ENCODE data around the gene TLE2. TPM values are rescaled to one million over a fixed set of nuclear protein-coding genes. Genes with fewer than 3 reads are reported as not detected.

Gene TLE2
- total and polyA plus RNA-seq, 4 experiments from 2014 or later, result 5.5 to 23.1 (median 14.0) TPM

DNA sequence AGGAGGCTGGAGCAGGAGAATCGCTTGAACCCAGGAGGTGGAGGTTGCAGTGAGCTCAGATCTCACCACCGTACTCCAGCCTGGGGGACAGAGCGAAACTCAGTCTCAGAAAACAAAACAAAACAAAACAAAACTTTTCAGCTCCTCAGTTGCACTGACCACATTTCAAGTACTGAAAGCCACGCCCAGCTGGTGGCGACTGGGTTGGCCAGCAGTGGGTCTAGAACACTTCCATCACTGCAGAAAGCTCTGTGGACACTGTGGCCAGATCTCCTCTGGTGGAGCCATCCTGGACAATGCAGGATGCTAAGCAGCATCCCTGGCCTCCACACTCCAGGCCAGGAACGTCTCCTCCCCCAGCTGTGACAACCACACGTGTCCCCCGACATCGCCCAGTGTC, 21.1 kb downstream of the TLE2 start:
- H3K9me3 ChIP-seq (ENCODE audit: control insufficient read depth in 1 of 2, low read length in 2 of 2), result no peaks in the 10 kb centered on the region
- no peak overlapping the region for H3K27ac ChIP-seq (ENCODE audit: low read depth, low read length)
- ChIA-PET CTCF (ENCODE audit: partially characterized antibody) (no interaction called here), POLR2A (ENCODE audit: partially characterized antibody) (no interaction called here)
- H3K27me3 Mint-ChIP-seq, result no peaks in the 10 kb centered on the region
- H3K4me1 ChIP-seq (ENCODE audit: insufficient read depth, low read length), result no peaks in the 10 kb centered on the region
- DNase-seq, result no peak
- H3K27me3 ChIP-seq (ENCODE audit: insufficient read depth, low read length), result no peaks in the 10 kb centered on the region
- H3K27ac Mint-ChIP-seq, result no peak overlapping the region
- H3K4me3 ChIP-seq (ENCODE audit: low read length in 2 of 2), result no peak overlapping the region
- intact Hi-C loops (cut with micrococcal nuclease), result no loop called here
- no peaks in the 10 kb centered on the region for H3K4me1 Mint-ChIP-seq
- H3K36me3 ChIP-seq (ENCODE audit: insufficient read depth, low read length), result no peaks in the 10 kb centered on the region
- no peaks in the 10 kb centered on the region for H3K9me3 Mint-ChIP-seq
- H3K4me3 Mint-ChIP-seq, result no peak overlapping the region
- H3K36me3 Mint-ChIP-seq, result peaks cover 0 to 6% of the 10 kb centered on the region in 2 donors

DNA sequence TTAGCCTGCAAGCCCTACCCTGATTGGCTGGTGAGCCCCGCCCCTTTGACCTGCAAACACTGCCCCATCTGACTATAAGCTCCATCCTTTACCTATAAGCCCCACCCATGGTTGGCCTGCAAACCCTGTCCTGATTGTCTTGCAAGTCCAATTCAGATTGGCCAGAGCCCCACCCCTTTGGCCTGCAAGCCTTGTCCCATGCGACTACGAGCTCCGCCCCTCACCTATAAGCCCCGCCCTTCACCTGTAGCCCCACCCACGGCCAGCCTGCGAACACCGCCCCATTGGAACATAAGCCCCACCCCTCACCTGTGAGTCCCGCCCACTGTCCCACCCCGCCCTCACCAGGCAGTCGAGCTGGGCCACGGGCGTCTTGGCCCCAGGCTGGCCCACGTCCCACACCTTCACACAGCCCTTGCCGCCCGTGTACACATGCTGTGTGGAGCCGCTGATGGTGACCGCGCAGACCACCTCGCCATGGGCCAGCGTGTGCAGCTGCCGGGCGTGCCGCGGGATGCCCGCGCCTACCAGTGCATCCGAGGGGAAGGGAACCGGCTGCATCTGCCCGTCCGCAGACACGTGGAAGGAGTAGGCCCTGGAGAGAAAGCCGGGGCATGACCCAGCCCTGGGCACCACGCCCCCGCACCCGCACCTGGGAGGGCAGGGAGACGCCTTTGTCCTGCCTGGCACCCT, 22.9 kb downstream of the TLE2 start:
- Mint-ChIP-seq H3K27ac (no peak overlapping the region), H3K4me3 (no peak overlapping the region), H3K27me3 (no peaks in the 10 kb centered on the region), H3K36me3 (peaks cover 0 to 6% of the 10 kb centered on the region in 2 donors), H3K4me1 (no peaks in the 10 kb centered on the region), H3K9me3 (no peaks in the 10 kb centered on the region)
- Histone ChIP-seq H3K27ac (ENCODE audit: low read depth, low read length) (no peak overlapping the region), H3K4me3 (ENCODE audit: low read length in 2 of 2) (no peak overlapping the region), H3K4me1 (ENCODE audit: insufficient read depth, low read length) (no peaks in the 10 kb centered on the region), H3K27me3 (ENCODE audit: insufficient read depth, low read length) (no peaks in the 10 kb centered on the region), H3K9me3 (ENCODE audit: control insufficient read depth in 1 of 2, low read length in 2 of 2) (no peaks in the 10 kb centered on the region), H3K36me3 (ENCODE audit: insufficient read depth, low read length) (no peaks in the 10 kb centered on the region)
- CTCF ChIA-PET (ENCODE audit: partially characterized antibody), result no interaction called here
- POLR2A ChIA-PET (ENCODE audit: partially characterized antibody), result interaction anchor here (0.7 kb wide), 1 partner anchor 25 kb away, joined by 3 read pairs; no protein-coding TSS in a partner anchor
- intact Hi-C loops (cut with micrococcal nuclease), result no loop called here
- no peak for DNase-seq

DNA sequence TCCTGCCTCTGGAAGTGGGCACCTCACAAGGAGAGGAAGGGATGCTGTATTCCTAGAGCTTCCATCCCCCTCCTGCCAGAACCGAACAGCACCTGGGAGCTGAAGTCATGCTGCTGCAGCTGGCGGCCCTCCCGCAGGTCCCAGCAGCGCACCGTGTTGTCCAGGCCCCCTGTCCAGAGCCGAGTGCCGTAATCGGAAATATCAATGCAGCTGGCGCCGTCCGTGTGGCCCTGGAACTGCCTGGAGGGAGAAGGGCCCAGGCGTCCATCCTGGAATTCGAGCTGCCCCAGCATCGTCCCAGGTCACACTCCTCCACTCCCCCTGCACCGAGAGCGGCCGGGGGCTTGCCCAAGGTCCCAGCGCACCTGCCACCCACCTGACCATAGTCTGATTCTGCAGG, 23.7 kb downstream of the TLE2 start:
- Mint-ChIP-seq H3K36me3 (peaks cover 0 to 6% of the 10 kb centered on the region in 2 donors), H3K27ac (no peak overlapping the region), H3K27me3 (no peaks in the 10 kb centered on the region), H3K4me3 (no peak overlapping the region), H3K4me1 (no peaks in the 10 kb centered on the region), H3K9me3 (no peaks in the 10 kb centered on the region)
- no peaks in the 10 kb centered on the region for H3K27me3 ChIP-seq (ENCODE audit: insufficient read depth, low read length)
- intact Hi-C loops (cut with micrococcal nuclease), result no loop called here
- no peak overlapping the region for H3K4me3 ChIP-seq (ENCODE audit: low read length in 2 of 2)
- no peak overlapping the region for H3K27ac ChIP-seq (ENCODE audit: low read depth, low read length)
- no peaks in the 10 kb centered on the region for H3K4me1 ChIP-seq (ENCODE audit: insufficient read depth, low read length)
- no peaks in the 10 kb centered on the region for H3K36me3 ChIP-seq (ENCODE audit: insufficient read depth, low read length)
- no peak for DNase-seq
- H3K9me3 ChIP-seq (ENCODE audit: control insufficient read depth in 1 of 2, low read length in 2 of 2), result no peaks in the 10 kb centered on the region
- ChIA-PET CTCF (ENCODE audit: partially characterized antibody) (interaction anchor here (1.2 kb wide), 1 partner anchor 32 kb away, joined by 3 read pairs; no protein-coding TSS in a partner anchor), POLR2A (ENCODE audit: partially characterized antibody) (interaction anchor here (1.0 kb wide), 1 partner anchor 55 kb away, joined by 3 read pairs; no protein-coding TSS in a partner anchor)

DNA sequence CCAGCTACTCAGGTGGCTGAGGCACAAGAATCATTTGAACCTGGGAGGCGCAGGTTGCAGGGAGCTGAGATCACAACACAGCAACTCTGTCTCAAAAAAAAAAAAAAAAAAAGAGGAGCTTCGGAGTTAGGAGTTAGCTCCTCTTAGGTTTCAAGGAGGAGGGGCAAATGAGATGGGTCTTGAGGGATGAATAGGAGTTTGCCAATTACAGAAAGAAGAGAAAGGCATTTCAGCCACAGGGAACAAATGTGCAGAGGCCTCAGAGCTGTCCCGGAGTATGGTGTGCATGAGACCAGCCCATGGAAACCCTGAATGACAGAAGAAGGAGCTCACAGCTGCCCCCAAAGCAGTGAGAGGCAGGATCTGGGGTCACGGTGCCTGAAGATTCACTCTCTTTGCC, 24.6 kb downstream of the TLE2 start:
- Mint-ChIP-seq H3K4me1 (no peaks in the 10 kb centered on the region), H3K27ac (no peak overlapping the region), H3K36me3 (peaks cover 0 to 4% of the 10 kb centered on the region in 2 donors), H3K27me3 (no peaks in the 10 kb centered on the region), H3K9me3 (no peaks in the 10 kb centered on the region), H3K4me3 (no peak overlapping the region)
- Histone ChIP-seq H3K27me3 (ENCODE audit: insufficient read depth, low read length) (no peaks in the 10 kb centered on the region), H3K4me1 (ENCODE audit: insufficient read depth, low read length) (no peaks in the 10 kb centered on the region), H3K27ac (ENCODE audit: low read depth, low read length) (no peak overlapping the region), H3K4me3 (ENCODE audit: low read length in 2 of 2) (no peak overlapping the region), H3K9me3 (ENCODE audit: control insufficient read depth in 1 of 2, low read length in 2 of 2) (no peaks in the 10 kb centered on the region), H3K36me3 (ENCODE audit: insufficient read depth, low read length) (no peaks in the 10 kb centered on the region)
- CTCF ChIA-PET (ENCODE audit: partially characterized antibody), result interaction anchor here (0.6 to 1.6 kb wide), 3 partner anchors 33 to 424 kb away, joined by 3 to 8 read pairs (median 4); no protein-coding TSS in a partner anchor
- POLR2A ChIA-PET (ENCODE audit: partially characterized antibody), result interaction anchor here (1.0 kb wide), 1 partner anchor 56 kb away, joined by 3 read pairs; no protein-coding TSS in a partner anchor
- DNase-seq, result no peak
- intact Hi-C loops (cut with micrococcal nuclease), result no loop called here

DNA sequence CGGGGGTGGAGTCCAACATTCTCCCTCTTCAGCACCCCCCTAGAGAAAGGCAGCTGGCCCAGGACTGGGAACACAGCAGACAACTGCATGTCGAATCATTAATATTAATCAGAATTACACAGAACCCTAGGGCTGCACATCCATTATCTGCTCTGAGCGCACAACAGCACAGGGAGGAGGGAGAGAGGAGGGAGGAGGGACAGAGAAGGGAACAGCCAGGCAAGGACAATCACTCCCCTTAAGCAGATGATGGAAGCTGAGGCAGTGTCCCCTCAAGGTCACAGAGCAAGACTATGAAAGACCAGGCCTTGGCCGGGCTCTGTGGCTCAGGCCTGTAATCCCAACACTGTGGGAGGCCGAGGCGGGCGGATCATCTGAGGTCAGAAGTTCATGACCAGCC, 26.0 kb downstream of the TLE2 start:
- H3K36me3 Mint-ChIP-seq, result peaks cover 7 to 9% of the 10 kb centered on the region in 2 donors
- no peak overlapping the region for H3K27ac Mint-ChIP-seq
- POLR2A ChIA-PET (ENCODE audit: partially characterized antibody), result no interaction called here

DNA sequence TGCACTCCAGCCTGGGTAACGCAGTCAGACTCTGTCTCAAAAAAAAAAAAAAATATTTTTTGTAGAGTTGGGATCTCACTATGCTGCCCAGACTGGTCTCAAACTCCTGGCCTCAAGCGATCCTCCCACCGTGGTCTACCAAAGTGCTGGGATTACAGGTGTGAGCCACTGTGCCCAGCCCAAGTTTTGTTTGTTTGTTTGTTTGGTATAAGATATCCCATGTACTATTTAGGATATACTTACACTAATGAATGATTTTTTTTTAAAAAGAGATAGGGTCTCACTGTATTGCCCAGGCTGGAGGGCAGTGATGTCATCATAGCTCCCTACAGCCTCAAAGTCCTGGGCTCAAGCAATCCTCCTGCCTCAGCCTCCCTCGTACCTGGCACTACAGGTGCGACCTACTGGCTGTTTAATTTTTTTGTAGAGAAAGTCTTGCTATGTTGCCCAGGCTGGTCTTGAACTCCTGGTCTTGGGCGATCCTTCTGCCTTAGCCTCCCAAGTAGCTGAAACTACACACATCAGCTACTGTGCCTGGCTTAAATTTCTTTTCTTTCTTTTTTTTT, 27.8 kb downstream of the TLE2 start:
- CTCF ChIA-PET (ENCODE audit: partially characterized antibody), result interaction anchor here (1.2 kb wide), 1 partner anchor 128 kb away, joined by 3 read pairs; no protein-coding TSS in a partner anchor
- H3K27me3 ChIP-seq (ENCODE audit: insufficient read depth, low read length), result no peaks in the 10 kb centered on the region

More for the DNA sequence above, 26.0 kb downstream of the TLE2 start:
- Histone ChIP-seq H3K27ac (ENCODE audit: low read depth, low read length) (no peak overlapping the region), H3K36me3 (ENCODE audit: insufficient read depth, low read length) (no peaks in the 10 kb centered on the region), H3K27me3 (ENCODE audit: insufficient read depth, low read length) (no peaks in the 10 kb centered on the region), H3K4me1 (ENCODE audit: insufficient read depth, low read length) (no peaks in the 10 kb centered on the region), H3K4me3 (ENCODE audit: low read length in 2 of 2) (no peak overlapping the region), H3K9me3 (ENCODE audit: control insufficient read depth in 1 of 2, low read length in 2 of 2) (no peaks in the 10 kb centered on the region)
- intact Hi-C loops (cut with micrococcal nuclease), result no loop called here
- Mint-ChIP-seq H3K4me1 (no peaks in the 10 kb centered on the region), H3K9me3 (no peaks in the 10 kb centered on the region), H3K4me3 (no peak overlapping the region), H3K27me3 (no peaks in the 10 kb centered on the region)
- CTCF ChIA-PET (ENCODE audit: partially characterized antibody), result interaction anchor here (1.6 kb wide), 1 partner anchor 101 kb away, joined by 8 read pairs; no protein-coding TSS in a partner anchor
- DNase-seq, result no peak

DNA sequence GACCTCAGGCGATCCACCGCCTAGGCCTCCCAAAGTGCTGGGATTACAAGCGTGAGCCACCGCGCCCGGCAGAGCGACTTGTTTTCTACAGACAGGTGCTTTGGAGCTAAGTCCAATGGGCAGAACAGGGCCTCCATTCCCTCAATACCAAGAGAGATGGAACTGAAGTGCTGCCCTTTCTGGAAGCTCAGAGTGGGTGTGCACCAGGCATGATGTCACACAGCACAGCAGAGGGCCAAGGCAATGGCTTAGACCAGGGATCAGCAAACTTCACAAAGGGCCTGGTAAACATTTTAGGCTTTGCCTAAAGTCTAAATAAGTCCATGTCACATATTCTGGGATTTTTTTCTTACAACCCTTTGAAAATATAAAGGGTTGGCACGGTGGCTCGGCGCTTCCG, 30.4 kb downstream of the TLE2 start:
- intact Hi-C loops (cut with micrococcal nuclease), result no loop called here
- Histone ChIP-seq H3K9me3 (ENCODE audit: control insufficient read depth in 1 of 2, low read length in 2 of 2) (no peaks in the 10 kb centered on the region), H3K36me3 (ENCODE audit: insufficient read depth, low read length) (no peaks in the 10 kb centered on the region), H3K27ac (ENCODE audit: low read depth, low read length) (no peak overlapping the region), H3K4me3 (ENCODE audit: low read length in 2 of 2) (no peak overlapping the region), H3K27me3 (ENCODE audit: insufficient read depth, low read length) (no peaks in the 10 kb centered on the region), H3K4me1 (ENCODE audit: insufficient read depth, low read length) (no peaks in the 10 kb centered on the region)
- ChIA-PET CTCF (ENCODE audit: partially characterized antibody) (no interaction called here), POLR2A (ENCODE audit: partially characterized antibody) (no interaction called here)
- Mint-ChIP-seq H3K4me3 (no peak overlapping the region), H3K27ac (no peak overlapping the region), H3K4me1 (no peaks in the 10 kb centered on the region), H3K36me3 (peaks cover 7 to 20% of the 10 kb centered on the region in 2 donors), H3K9me3 (no peaks in the 10 kb centered on the region), H3K27me3 (no peaks in the 10 kb centered on the region)
- no peak for DNase-seq

More for the DNA sequence above, 27.8 kb downstream of the TLE2 start:
- no peaks in the 10 kb centered on the region for H3K27me3 Mint-ChIP-seq
- H3K4me3 ChIP-seq (ENCODE audit: low read length in 2 of 2), result no peak overlapping the region
- H3K9me3 ChIP-seq (ENCODE audit: control insufficient read depth in 1 of 2, low read length in 2 of 2), result no peaks in the 10 kb centered on the region
- peaks cover 7 to 20% of the 10 kb centered on the region in 2 donors for H3K36me3 Mint-ChIP-seq
- no peaks in the 10 kb centered on the region for H3K36me3 ChIP-seq (ENCODE audit: insufficient read depth, low read length)
- H3K9me3 Mint-ChIP-seq, result no peaks in the 10 kb centered on the region
- H3K4me1 Mint-ChIP-seq, result no peaks in the 10 kb centered on the region
- no peak overlapping the region for H3K4me3 Mint-ChIP-seq
- H3K27ac ChIP-seq (ENCODE audit: low read depth, low read length), result no peak overlapping the region
- DNase-seq, result no peak
- POLR2A ChIA-PET (ENCODE audit: partially characterized antibody), result no interaction called here
- intact Hi-C loops (cut with micrococcal nuclease), result no loop called here
- H3K4me1 ChIP-seq (ENCODE audit: insufficient read depth, low read length), result no peaks in the 10 kb centered on the region
- no peak overlapping the region for H3K27ac Mint-ChIP-seq
